HepG2 (cell line): ENCODE results near the gene CIROP.

Experiments
- CBX5 ChIP-seq: sonication (generic); formaldehyde crosslinking; IDR thresholded peaks from 2 replicates; pipeline ENCODE4 v1.4.0; 2020; ENCODE audit warnings: missing genetic modification reagents, borderline replicate concordance
- GLI4 ChIP-seq: sonication (generic); formaldehyde crosslinking; IDR thresholded peaks from 2 replicates; pipeline ENCODE4 v1.5.1; 2020; ENCODE audit warnings: missing genetic modification reagents, mild to moderate bottlenecking, moderate library complexity, borderline replicate concordance
- HNRNPLL ChIP-seq: fragments of 200-400 bp; formaldehyde crosslinking; IDR thresholded peaks from 2 replicates; pipeline ENCODE4 v1.6.1; 2017; ENCODE audit warnings: mild to moderate bottlenecking, low read depth, low read length; ENCODE audit not compliant: poor library complexity, severe bottlenecking
- MYC ChIP-seq: sonication (generic); formaldehyde crosslinking; IDR thresholded peaks from 2 replicates; pipeline ENCODE4 v1.9.0; 2021; ENCODE audit warnings: missing genetic modification reagents, borderline replicate concordance
- POLR2A ChIP-seq, 2 experiments: IDR thresholded peaks; 2 replicates each; pipeline ENCODE4 v1.6.1; 2011; ENCODE audit warnings: low read depth in 2 of 2, low read length in 2 of 2, mild to moderate bottlenecking in 1 of 2, moderate library complexity in 1 of 2; ENCODE audit not compliant: insufficient read depth in 1 of 2
- TCF7L2 ChIP-seq: IDR thresholded peaks from 2 replicates; pipeline ENCODE4 v1.6.1; 2011; ENCODE audit warnings: mild to moderate bottlenecking, low read depth, low read length, moderate library complexity
- YY1 ChIP-seq: IDR thresholded peaks from 2 replicates; pipeline ENCODE4 v1.6.1; 2011; ENCODE audit warnings: low read length, low read depth, moderate library complexity, mild to moderate bottlenecking; ENCODE audit not compliant: insufficient read depth, insufficient replicate concordance
- ZNF205 ChIP-seq: IDR thresholded peaks from 2 replicates; pipeline ENCODE4 v1.6.1; 2018; ENCODE audit warnings: missing biosample characterization, missing genetic modification reagents
- ZNF24 ChIP-seq: fragments of 450-650 bp; IDR thresholded peaks from 2 replicates; pipeline ENCODE4 v1.6.1; 2017; ENCODE audit warnings: antibody characterized with exemption, mild to moderate bottlenecking
- TF ChIP-seq, protein P1 (sequence below), 2 experiments: sonication (generic) in 1 of 2; formaldehyde crosslinking in 1 of 2; IDR thresholded peaks; 2 replicates each; pipeline versions ENCODE4 v1.6.1 to v1.9.0; 2014 to 2022; ENCODE audit warnings: antibody characterized with exemption in 1 of 2, borderline replicate concordance in 1 of 2, inconsistent platforms in 1 of 2, low read depth in 1 of 2, missing genetic modification reagents in 1 of 2
- TF ChIP-seq, protein P2 (sequence below): IDR thresholded peaks from 2 replicates; pipeline ENCODE4 v1.6.1; 2016
- TF ChIP-seq, protein P3 (sequence below): sonication (generic); formaldehyde crosslinking; IDR thresholded peaks from 2 replicates; pipeline ENCODE4 v1.5.1; 2020; ENCODE audit warnings: missing genetic modification reagents, mild to moderate bottlenecking, borderline replicate concordance

DNA sequence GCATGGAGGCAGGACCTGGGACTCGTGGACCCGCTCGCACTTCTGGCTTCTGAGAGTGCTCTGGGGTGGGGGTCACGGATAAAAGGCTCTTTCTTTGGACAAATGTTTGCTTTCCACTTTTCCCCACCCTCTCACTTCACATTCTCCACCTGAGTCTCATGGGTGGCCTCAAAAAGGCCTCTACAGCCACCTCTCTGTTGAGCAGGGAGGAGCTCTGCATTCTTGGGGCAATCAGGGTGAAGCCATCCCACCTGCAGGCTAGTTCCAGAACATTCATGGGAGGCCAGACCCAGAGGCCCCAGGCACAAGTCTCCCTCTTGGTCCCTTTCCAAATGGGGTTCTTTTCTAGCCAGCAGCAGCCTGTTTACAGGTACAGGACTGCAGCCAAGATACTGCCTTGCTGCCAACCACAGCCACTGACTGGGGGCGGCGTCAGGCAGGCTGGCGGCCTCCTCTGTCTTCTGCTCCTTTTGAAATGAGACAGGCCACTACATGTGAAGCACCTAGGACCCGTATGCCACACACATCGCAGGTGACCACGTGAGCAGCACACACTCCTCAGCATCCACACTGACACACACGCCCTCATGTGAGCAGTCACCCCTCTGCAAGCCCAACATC, 32.5 kb upstream of the CIROP start:
- no peak for TF ChIP-seq ZNF24
- no peak for TF ChIP-seq POLR2A (IDR thresholded peaks at IDR 0.05; ENCODE audit: insufficient read depth in 1 of 2, low read depth in 2 of 2, low read length in 2 of 2)
- TF ChIP-seq TCF7L2 = no peak
- no peak for TF ChIP-seq MYC (CRISPR knock-in tag)
- TF ChIP-seq, protein P1, sequence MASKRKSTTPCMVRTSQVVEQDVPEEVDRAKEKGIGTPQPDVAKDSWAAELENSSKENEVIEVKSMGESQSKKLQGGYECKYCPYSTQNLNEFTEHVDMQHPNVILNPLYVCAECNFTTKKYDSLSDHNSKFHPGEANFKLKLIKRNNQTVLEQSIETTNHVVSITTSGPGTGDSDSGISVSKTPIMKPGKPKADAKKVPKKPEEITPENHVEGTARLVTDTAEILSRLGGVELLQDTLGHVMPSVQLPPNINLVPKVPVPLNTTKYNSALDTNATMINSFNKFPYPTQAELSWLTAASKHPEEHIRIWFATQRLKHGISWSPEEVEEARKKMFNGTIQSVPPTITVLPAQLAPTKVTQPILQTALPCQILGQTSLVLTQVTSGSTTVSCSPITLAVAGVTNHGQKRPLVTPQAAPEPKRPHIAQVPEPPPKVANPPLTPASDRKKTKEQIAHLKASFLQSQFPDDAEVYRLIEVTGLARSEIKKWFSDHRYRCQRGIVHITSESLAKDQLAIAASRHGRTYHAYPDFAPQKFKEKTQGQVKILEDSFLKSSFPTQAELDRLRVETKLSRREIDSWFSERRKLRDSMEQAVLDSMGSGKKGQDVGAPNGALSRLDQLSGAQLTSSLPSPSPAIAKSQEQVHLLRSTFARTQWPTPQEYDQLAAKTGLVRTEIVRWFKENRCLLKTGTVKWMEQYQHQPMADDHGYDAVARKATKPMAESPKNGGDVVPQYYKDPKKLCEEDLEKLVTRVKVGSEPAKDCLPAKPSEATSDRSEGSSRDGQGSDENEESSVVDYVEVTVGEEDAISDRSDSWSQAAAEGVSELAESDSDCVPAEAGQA (IDR thresholded peaks at IDR 0.05; ENCODE audit: low read depth) = no peak
- TF ChIP-seq, protein P1 (CRISPR knock-in tag; IDR thresholded peaks at IDR 0.05; ENCODE audit: borderline replicate concordance) = no peak
- TF ChIP-seq ZNF205 (CRISPR knock-in tag) = no peak
- TF ChIP-seq HNRNPLL = no peak
- TF ChIP-seq CBX5 = no peak; the same call in 1 of the 2 replicates
- no peak for TF ChIP-seq GLI4 (CRISPR knock-in tag)
- TF ChIP-seq, protein P2, sequence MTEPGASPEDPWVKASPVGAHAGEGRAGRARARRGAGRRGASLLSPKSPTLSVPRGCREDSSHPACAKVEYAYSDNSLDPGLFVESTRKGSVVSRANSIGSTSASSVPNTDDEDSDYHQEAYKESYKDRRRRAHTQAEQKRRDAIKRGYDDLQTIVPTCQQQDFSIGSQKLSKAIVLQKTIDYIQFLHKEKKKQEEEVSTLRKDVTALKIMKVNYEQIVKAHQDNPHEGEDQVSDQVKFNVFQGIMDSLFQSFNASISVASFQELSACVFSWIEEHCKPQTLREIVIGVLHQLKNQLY (CRISPR knock-in tag) = no peak
- TF ChIP-seq YY1 = no peak
- TF ChIP-seq, protein P3, sequence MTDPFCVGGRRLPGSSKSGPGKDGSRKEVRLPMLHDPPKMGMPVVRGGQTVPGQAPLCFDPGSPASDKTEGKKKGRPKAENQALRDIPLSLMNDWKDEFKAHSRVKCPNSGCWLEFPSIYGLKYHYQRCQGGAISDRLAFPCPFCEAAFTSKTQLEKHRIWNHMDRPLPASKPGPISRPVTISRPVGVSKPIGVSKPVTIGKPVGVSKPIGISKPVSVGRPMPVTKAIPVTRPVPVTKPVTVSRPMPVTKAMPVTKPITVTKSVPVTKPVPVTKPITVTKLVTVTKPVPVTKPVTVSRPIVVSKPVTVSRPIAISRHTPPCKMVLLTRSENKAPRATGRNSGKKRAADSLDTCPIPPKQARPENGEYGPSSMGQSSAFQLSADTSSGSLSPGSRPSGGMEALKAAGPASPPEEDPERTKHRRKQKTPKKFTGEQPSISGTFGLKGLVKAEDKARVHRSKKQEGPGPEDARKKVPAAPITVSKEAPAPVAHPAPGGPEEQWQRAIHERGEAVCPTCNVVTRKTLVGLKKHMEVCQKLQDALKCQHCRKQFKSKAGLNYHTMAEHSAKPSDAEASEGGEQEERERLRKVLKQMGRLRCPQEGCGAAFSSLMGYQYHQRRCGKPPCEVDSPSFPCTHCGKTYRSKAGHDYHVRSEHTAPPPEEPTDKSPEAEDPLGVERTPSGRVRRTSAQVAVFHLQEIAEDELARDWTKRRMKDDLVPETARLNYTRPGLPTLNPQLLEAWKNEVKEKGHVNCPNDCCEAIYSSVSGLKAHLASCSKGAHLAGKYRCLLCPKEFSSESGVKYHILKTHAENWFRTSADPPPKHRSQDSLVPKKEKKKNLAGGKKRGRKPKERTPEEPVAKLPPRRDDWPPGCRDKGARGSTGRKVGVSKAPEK (CRISPR knock-in tag) = no peak
